Measurements from ENCODE around the gene CHST3. TPM values are rescaled to one million over a fixed set of nuclear protein-coding genes. Genes with fewer than 3 reads are reported as not detected.

CHST3 gene
- total RNA-seq, 1 donor from 2014 or later: 26.0 TPM

- intact Hi-C loops (cut with DNase I): no loop called here
- no peak for TF ChIP-seq POLR2AphosphoS5 (IDR thresholded peaks at IDR 0.05; ENCODE audit: insufficient read depth in 1 of 2, low read depth in 1 of 2)
- no peak for TF ChIP-seq POLR2A (IDR thresholded peaks at IDR 0.05)
- TF ChIP-seq CTCF (IDR thresholded peaks at IDR 0.05): no peak
- Histone ChIP-seq H3K27ac (no peak overlapping the region), H3K4me3 (no peak overlapping the region), H3K9me3 (no peaks in the 10 kb centered on the region), H3K4me1 (no peaks in the 10 kb centered on the region), H3K27me3 (no peaks in the 10 kb centered on the region), H3K36me3 (no peaks in the 10 kb centered on the region)
- no peak for DNase-seq (ENCODE audit: extremely low spot score in 2 of 2)
Observed at GRCh38 chr10:72061491-72061890, 97.3 kb downstream of the CHST3 start.

GRCh38 chr10:72061930-72062329 lies 97.7 kb downstream of the CHST3 start:
- DNase-seq (ENCODE audit: extremely low spot score in 2 of 2): no peak
- intact Hi-C loops (cut with DNase I): no loop called here
- H3K9me3 ChIP-seq: no peaks in the 10 kb centered on the region
- H3K27me3 ChIP-seq: no peaks in the 10 kb centered on the region
- TF ChIP-seq CTCF (IDR thresholded peaks at IDR 0.05) (no peak), POLR2A (IDR thresholded peaks at IDR 0.05) (no peak), POLR2AphosphoS5 (IDR thresholded peaks at IDR 0.05; ENCODE audit: insufficient read depth in 1 of 2, low read depth in 1 of 2) (no peak)
- no peak overlapping the region for H3K4me3 ChIP-seq
- H3K36me3 ChIP-seq: no peaks in the 10 kb centered on the region
- H3K4me1 ChIP-seq: no peaks in the 10 kb centered on the region
- no peak overlapping the region for H3K27ac ChIP-seq

GRCh38 chr10:72062382-72062781 lies 98.2 kb downstream of the CHST3 start:
- Histone ChIP-seq H3K4me1 (no peaks in the 10 kb centered on the region), H3K27ac (no peak overlapping the region), H3K36me3 (no peaks in the 10 kb centered on the region), H3K27me3 (no peaks in the 10 kb centered on the region), H3K9me3 (no peaks in the 10 kb centered on the region), H3K4me3 (no peak overlapping the region)
- TF ChIP-seq POLR2AphosphoS5 (IDR thresholded peaks at IDR 0.05; ENCODE audit: insufficient read depth in 1 of 2, low read depth in 1 of 2) (no peak), POLR2A (IDR thresholded peaks at IDR 0.05) (no peak), CTCF (IDR thresholded peaks at IDR 0.05) (no peak)
- no peak for DNase-seq (ENCODE audit: extremely low spot score in 2 of 2)
- intact Hi-C loops (cut with DNase I): no loop called here

Other genes starting within 250 kb of the CHST3 start
- 0.49 TPM for gene C10orf105, start 244.6 kb upstream of the CHST3 start, total RNA-seq
- gene VSIR, start 190.9 kb upstream of the CHST3 start, total RNA-seq: 96.5 TPM
- gene PSAP, start 113.1 kb upstream of the CHST3 start, total RNA-seq: 680 TPM
- gene SPOCK2, start 124.2 kb downstream of the CHST3 start, total RNA-seq: 46.9 TPM